NOMO-1 treated with dmso at 0.1 percent for 144 hours (cell line): ENCODE data around the gene OXT.
"Not testable (repeated sequence)": the region's sequence is repeated elsewhere in the genome, so short reads cannot be mapped to it uniquely, and the experiment has no call there.

Experiments used
- DNase-seq: peaks from one replicate; lab custom pipeline; 2025; ENCODE audit not compliant: unreplicated experiment; lab: John Stamatoyannopoulos, UW

Gene OXT

GRCh38 chr20:3109350-3110302 is 38.2 kb downstream of the OXT start:
- no peak for DNase-seq

- no peak for DNase-seq
These were observed 40.1 kb downstream of the OXT start for GRCh38 chr20:3111507-3111906.

GRCh38 chr20:3111995-3112394 is 40.6 kb downstream of the OXT start:
- no peak for DNase-seq

DNA sequence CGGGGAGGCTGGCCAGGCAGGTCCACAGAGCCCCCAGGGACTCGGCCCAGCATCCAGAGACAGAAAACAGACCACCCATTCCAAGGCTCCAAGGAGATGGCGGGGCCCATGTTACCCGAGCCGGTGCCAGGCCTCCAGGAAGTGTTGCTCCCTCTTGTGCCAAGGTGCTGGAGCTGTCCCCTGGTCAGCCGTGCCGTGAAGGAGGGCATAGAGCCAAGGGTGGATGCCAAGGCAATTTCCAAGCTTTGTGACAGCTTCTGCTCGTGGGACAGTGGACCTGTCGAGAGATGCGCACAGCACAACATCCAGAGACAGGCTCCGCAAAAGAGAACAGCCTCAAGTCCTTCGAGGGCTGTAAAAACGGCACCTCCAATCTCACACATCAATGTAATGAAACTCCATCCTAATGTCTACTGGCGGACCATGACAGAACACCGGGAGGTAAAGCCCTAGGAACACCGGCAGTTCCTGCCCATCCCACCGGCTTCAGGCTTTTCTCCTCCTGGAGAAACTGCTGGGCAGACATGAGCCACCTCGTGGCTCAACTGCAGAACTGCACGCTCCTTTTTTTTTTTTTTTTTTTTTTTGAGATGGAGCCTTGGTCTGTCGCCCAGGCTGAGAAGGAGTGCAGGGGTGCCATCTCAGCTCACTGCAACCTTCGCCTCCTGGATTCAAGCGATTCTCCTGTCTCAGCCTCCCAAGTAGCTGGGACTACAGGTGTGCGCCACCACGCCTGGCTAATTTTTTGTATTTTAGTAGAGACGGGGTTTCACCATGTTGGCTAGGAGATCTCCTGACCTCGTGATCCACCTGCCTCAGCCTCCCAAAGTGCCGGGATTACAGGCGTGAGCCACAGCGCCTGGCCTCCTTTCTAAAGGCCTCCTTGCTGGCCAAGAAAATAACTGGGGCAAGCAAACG is 44.0 kb downstream of the OXT start:
- DNase-seq, result no peak

GRCh38 chr20:3116341-3116740 is 44.9 kb downstream of the OXT start:
- no peak for DNase-seq

GRCh38 chr20:3117839-3118379 is 46.5 kb downstream of the OXT start:
- not testable (repeated sequence) for DNase-seq

GRCh38 chr20:3119044-3119443 is 47.6 kb downstream of the OXT start:
- no peak for DNase-seq

- DNase-seq, result no peak
These were observed 50.0 kb downstream of the OXT start for GRCh38 chr20:3121271-3121911.
